GM12878 (cell line): ENCODE results near the gene NAA60. TPM values are rescaled to one million over a fixed set of nuclear protein-coding genes. Genes with fewer than 3 reads are reported as not detected.

ENCODE experiments used
- ATAC-seq: fragments of 200-7000 bp; cut with Tn5 transposase; 3 replicates; pipeline ENCODE4 v1.9.1; 2020; ENCODE audit warnings: mild to moderate bottlenecking, moderate library complexity
- BruUV-seq: library from RNA; stranded (reverse); fragments of 400-500 nt; replicated peaks from 2 replicates; lab custom pipeline; 2021; lab: Mats Ljungman, UMichigan
- CTCF ChIA-PET: fragments of 300-600 bp; sonication (Branson Sonifier 250); formaldehyde crosslinking; extraction: SDS; loops from one replicate; lab custom pipeline; 2021; ENCODE audit warnings: inconsistent platforms; lab: Yijun Ruan, JAX
- POLR2A ChIA-PET: fragments of 350-600 bp; formaldehyde crosslinking; extraction: SDS; loops from one replicate; lab custom pipeline; 2021; ENCODE audit warnings: inconsistent platforms; lab: Charles Lee
- RAD21 ChIA-PET: fragments of 300-600 bp; sonication (Branson Sonifier 250); formaldehyde crosslinking; loops from one replicate; lab custom pipeline; 2023; ENCODE audit warnings: antibody characterized with exemption; ENCODE audit not compliant: unreplicated experiment; lab: Charles Lee
- SMC1A ChIA-PET: fragments of 300-600 bp; sonication (Branson Sonifier 250); formaldehyde crosslinking; loops from one replicate; lab custom pipeline; 2023; ENCODE audit not compliant: unreplicated experiment, uncharacterized antibody; lab: Charles Lee
- DNase-seq: peaks from one replicate; pipeline ENCODE4 v3.0.0-alpha.2; 2011; ENCODE audit warnings: low read depth, low spot score
- FAIRE-seq: peaks from 3 replicates; lab custom pipeline; 2011; peaks lifted over from hg19 to GRCh38; lab: Jason Lieb, UNC
- H2AFZ ChIP-seq: 2 replicates; pipeline ENCODE4 v1.6.0; 2011; ENCODE audit warnings: low read depth, low read length, control low read depth; ENCODE audit not compliant: control insufficient read depth
- H3K27ac ChIP-seq: 2 replicates; pipeline ENCODE4 v1.5.1; 2011; ENCODE audit warnings: control low read depth; ENCODE audit not compliant: control insufficient read depth, insufficient read depth
- H3K27me3 ChIP-seq, 2 experiments: replicated peaks in 1 of 2; 2 replicates each; pipeline versions ENCODE4 v1.6.0 to v1.6.1; 2011; ENCODE audit warnings: low read length in 1 of 2; ENCODE audit not compliant: control insufficient read depth in 2 of 2, insufficient read depth in 2 of 2
- H3K36me3 ChIP-seq, 2 experiments: 2 replicates each; pipeline ENCODE4 v1.5.1; 2011; ENCODE audit warnings: low read length in 1 of 2; ENCODE audit not compliant: control insufficient read depth in 2 of 2, insufficient read depth in 2 of 2
- H3K4me1 ChIP-seq: 2 replicates; pipeline ENCODE4 v1.6.1; 2011; ENCODE audit warnings: mild to moderate bottlenecking, low read length, moderate library complexity, mixed read lengths; ENCODE audit not compliant: control insufficient read depth, insufficient read depth
- H3K4me2 ChIP-seq: 2 replicates; pipeline ENCODE4 v1.6.0; 2011; ENCODE audit warnings: control low read depth; ENCODE audit not compliant: control insufficient read depth, insufficient read depth
- H3K4me3 ChIP-seq: fragments of 200-600 bp; sonication (generic); 2 replicates; pipeline ENCODE4 v1.5.1; 2016
- H3K79me2 ChIP-seq: 2 replicates; pipeline ENCODE4 v1.6.0; 2011; ENCODE audit warnings: low read length; ENCODE audit not compliant: control insufficient read depth, insufficient read depth
- H3K9ac ChIP-seq: 2 replicates; pipeline ENCODE4 v1.8.0; 2011; ENCODE audit warnings: low read length, control low read depth, mixed read lengths; ENCODE audit not compliant: control insufficient read depth, insufficient read depth
- H3K9me3 ChIP-seq: replicated peaks from 3 replicates; pipeline ENCODE4 v1.5.1; 2011; ENCODE audit warnings: mild to moderate bottlenecking, low read length; ENCODE audit not compliant: control insufficient read depth, insufficient read depth
- H4K20me1 ChIP-seq: 2 replicates; pipeline ENCODE4 v1.6.0; 2011; ENCODE audit not compliant: control insufficient read depth, insufficient read depth
- BCL3 ChIP-seq: IDR thresholded peaks from 2 replicates; pipeline ENCODE4 v1.6.1; 2011; ENCODE audit warnings: borderline replicate concordance, low read depth, mild to moderate bottlenecking, moderate library complexity, low read length; ENCODE audit not compliant: insufficient read depth, poor library complexity, severe bottlenecking
- EZH2 ChIP-seq: IDR thresholded peaks from 2 replicates; pipeline ENCODE4 v1.6.1; 2012; ENCODE audit warnings: low read depth, mild to moderate bottlenecking, control low read depth, inconsistent platforms, low read length, borderline replicate concordance; ENCODE audit not compliant: control insufficient read depth
- HDAC2 ChIP-seq: fragments of 200-600 bp; sonication (generic); IDR thresholded peaks from 2 replicates; pipeline ENCODE4 v1.6.1; 2017
- POLR2A ChIP-seq: IDR thresholded peaks from 2 replicates; pipeline ENCODE4 v1.6.1; 2011; ENCODE audit warnings: low read depth, mild to moderate bottlenecking, low read length
- SRF ChIP-seq, 2 experiments: IDR thresholded peaks; 2 replicates each; pipeline ENCODE4 v1.6.1; 2011; ENCODE audit warnings: low read depth in 2 of 2, low read length in 2 of 2, mild to moderate bottlenecking in 1 of 2, moderate library complexity in 1 of 2
- TCF3 ChIP-seq: IDR thresholded peaks from 2 replicates; pipeline ENCODE4 v1.6.1; 2012; ENCODE audit warnings: low read depth, mild to moderate bottlenecking, low read length, borderline replicate concordance; ENCODE audit not compliant: insufficient read depth
- WGBS: methylation state at CpG from one replicate; pipeline ENCODE4 v1.1.6; 2016; ENCODE audit warnings: low lambda C conversion rate; ENCODE audit not compliant: insufficient replicate concordance, insufficient coverage; ENCODE audit errors: missing lambda C conversion rate; 5-methylcytosine and 5-hydroxymethylcytosine counted together
- in situ Hi-C: fragments of 300-500 bp; cut with MboI; formaldehyde crosslinking; loops from 9 replicates; pipeline ENCODE4 v1.14.3; 2018; ENCODE audit warnings: mixed read lengths
- intact Hi-C: fragments of 100-400 bp; cut with micrococcal nuclease; formaldehyde crosslinking; loops from one replicate; pipeline ENCODE4 v1.14.2; 2022; ENCODE audit not compliant: unreplicated experiment
- polyA plus RNA-seq, 11 experiments: library from polyadenylated mRNA; depleted of rRNA in 4 of 11; unstranded in 6 of 11; stranded (reverse) in 5 of 11; fragments of >200 nt; fragmentation: Nextera tagmentation in 4 of 11; fragmentation: Illumina TruSeq in 1 of 11; extraction: Ambion mirVana in 4 of 11; extraction: Trizol in 1 of 11; gene quantifications; 1 replicate in 1 of 11; 2 replicates in 10 of 11; pipeline versions ENCODE4 v1.2.1 to v1.2.3, GENCODE V29; 2011 to 2016; ENCODE audit warnings: inconsistent platforms in 2 of 11, missing spikeins in 2 of 11, low read depth in 1 of 11
- total RNA-seq, 4 experiments: library from RNA; depleted of rRNA in 3 of 4; stranded (reverse); fragments of >200 nt in 3 of 4; fragmentation: Illumina TruSeq in 1 of 4; extraction: Trizol in 1 of 4; gene quantifications; 2 replicates each; pipeline versions ENCODE4 v1.2.1 to v1.2.3, GENCODE V29; 2013 to 2021

Gene NAA60
- total and polyA plus RNA-seq, 10 of the 15 experiments (the other 5 are each of a cell fraction or from before 2014, with no cell fraction given), result 6.2 to 43.1 (median 34.6) TPM

GRCh38 chr16:3469736-3470135 lies 26.3 kb downstream of the NAA60 start (continued):
- no peak for TF ChIP-seq BCL3
- no peak for TF ChIP-seq TCF3
- TF ChIP-seq HDAC2, result no peak

GRCh38 chr16:3470723-3471122 lies 27.2 kb downstream of the NAA60 start:
- whole genome bisulfite sequencing, result 92% methylated on average over 9 of the region's 9 CpGs
- Histone ChIP-seq H3K79me2 (peaks cover 36% of the 10 kb centered on the region), H3K27ac (no peak overlapping the region), H3K27me3 (no peaks in the 10 kb centered on the region), H4K20me1 (no peaks in the 10 kb centered on the region), H2AFZ (no peak overlapping the region), H3K4me2 (no peak overlapping the region), H3K4me3 (no peak overlapping the region), H3K4me1 (no peaks in the 10 kb centered on the region), H3K36me3 (peaks cover 5 to 8% of the 10 kb centered on the region in 2 experiments; a peak in 3 of 4 replicates), H3K9ac (no peak overlapping the region), H3K9me3 (peaks cover 13% of the 10 kb centered on the region)
- in situ Hi-C loops (no loop called here), intact Hi-C loops (no loop called here)
- DNase-seq (no peak), ATAC-seq (no peak), FAIRE-seq (no peak)
- POLR2A ChIA-PET, result no interaction called here
- TF ChIP-seq SRF (IDR thresholded peaks at IDR 0.05; ENCODE audit: low read depth in 2 of 2, low read length in 2 of 2) (no peak), POLR2A (peak; percentile 27; the same call in 1 of the 2 replicates), EZH2 (no peak)
- SMC1A ChIA-PET, result no interaction called here
- no TSS peak for BruUV-seq
- CTCF ChIA-PET, result no interaction called here
- RAD21 ChIA-PET, result no interaction called here
